ENCODE results near the gene DPP10.
"Not testable (repeated sequence)": the region's sequence is repeated elsewhere in the genome, so short reads cannot be mapped to it uniquely, and the experiment has no call there.

DPP10 gene

DNA sequence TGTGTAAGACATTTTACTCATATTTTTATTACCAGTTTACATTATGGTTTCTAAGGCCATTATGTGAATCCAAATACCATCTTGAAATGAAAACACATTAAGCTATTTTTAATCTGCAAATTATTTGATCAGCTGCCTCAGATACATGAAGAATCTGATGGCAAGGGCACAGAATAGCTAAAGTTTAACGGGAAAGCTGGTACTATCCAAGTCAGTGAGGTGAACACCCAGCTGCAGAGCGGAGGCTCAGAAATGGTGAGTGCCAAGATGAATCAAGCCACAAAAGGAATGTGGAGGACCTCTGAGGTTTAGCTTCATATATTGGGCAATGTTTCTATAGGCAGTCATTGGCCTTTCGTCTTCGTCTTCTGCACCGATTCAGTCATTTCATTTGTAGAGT, 75.1 kb downstream of the DPP10 start:
- no peaks in the 10 kb centered on the region for H3K79me1 ChIP-seq (ENCODE audit: low read length)
- H3K56ac ChIP-seq (ENCODE audit: low read length), result no peak overlapping the region
- no peak overlapping the region for H3K9ac ChIP-seq (ENCODE audit: low read length)
- H2BK120ac ChIP-seq (ENCODE audit: low read depth, low read length), result no peak overlapping the region
- no peak overlapping the region for H4K5ac ChIP-seq (ENCODE audit: low read length)
- no peak for DNase-seq
- H3K4me3 ChIP-seq (ENCODE audit: low read length), result no peak overlapping the region
- no peaks in the 10 kb centered on the region for H3K27me3 ChIP-seq (ENCODE audit: insufficient read depth, low read length, poor library complexity)
- no peaks in the 10 kb centered on the region for H3K4me1 ChIP-seq (ENCODE audit: control insufficient read depth, low read depth, low read length)
- H3K4ac ChIP-seq (ENCODE audit: low read depth, low read length), result no peak overlapping the region
- no peak overlapping the region for H2BK5ac ChIP-seq (ENCODE audit: low read length)
- H2AK5ac ChIP-seq (ENCODE audit: low read length), result no peak overlapping the region
- H3K27ac ChIP-seq (ENCODE audit: low read depth, low read length), result no peak overlapping the region
- no peaks in the 10 kb centered on the region for H3K36me3 ChIP-seq (ENCODE audit: control insufficient read depth, insufficient read depth, low read length)
- WGBS (ENCODE audit: extremely low coverage, insufficient coverage, low lambda C conversion rate), result no CpG with 5 or more reads among the region's 5 CpGs
- H3K79me2 ChIP-seq (ENCODE audit: control insufficient read depth, insufficient read depth, low read length), result no peaks in the 10 kb centered on the region
- no peak overlapping the region for H3K4me2 ChIP-seq (ENCODE audit: low read length)
- H4K8ac ChIP-seq (ENCODE audit: low read depth, low read length), result no peak overlapping the region
- H2BK15ac ChIP-seq (replicated peaks; ENCODE audit: low read depth), result no peak overlapping the region
- no peak overlapping the region for H3K18ac ChIP-seq (ENCODE audit: low read length)
- no peak overlapping the region for H3K23ac ChIP-seq (ENCODE audit: low read length)

GRCh38 chr2:114518738-114519137, 76.3 kb downstream of the DPP10 start:
- H3K4ac ChIP-seq (ENCODE audit: low read depth, low read length), result no peak overlapping the region
- no peak overlapping the region for H2BK120ac ChIP-seq (ENCODE audit: low read depth, low read length)
- H3K27ac ChIP-seq (ENCODE audit: low read depth, low read length), result no peak overlapping the region
- H3K79me1 ChIP-seq (ENCODE audit: low read length), result no peaks in the 10 kb centered on the region
- H3K4me1 ChIP-seq (ENCODE audit: control insufficient read depth, low read depth, low read length), result no peaks in the 10 kb centered on the region
- no peak overlapping the region for H3K4me3 ChIP-seq (ENCODE audit: low read length)
- no peak overlapping the region for H3K23ac ChIP-seq (ENCODE audit: low read length)
- WGBS (ENCODE audit: extremely low coverage, insufficient coverage, low lambda C conversion rate), result no CpG with 5 or more reads among the region's 5 CpGs
- no peak overlapping the region for H2BK5ac ChIP-seq (ENCODE audit: low read length)
- H4K5ac ChIP-seq (ENCODE audit: low read length), result no peak overlapping the region
- H3K18ac ChIP-seq (ENCODE audit: low read length), result no peak overlapping the region
- no peak overlapping the region for H3K56ac ChIP-seq (ENCODE audit: low read length)
- no peaks in the 10 kb centered on the region for H3K36me3 ChIP-seq (ENCODE audit: control insufficient read depth, insufficient read depth, low read length)
- H3K9ac ChIP-seq (ENCODE audit: low read length), result no peak overlapping the region
- H2AK5ac ChIP-seq (ENCODE audit: low read length), result no peak overlapping the region
- DNase-seq, result no peak
- no peak overlapping the region for H2BK15ac ChIP-seq (replicated peaks; ENCODE audit: low read depth)
- H3K27me3 ChIP-seq (ENCODE audit: insufficient read depth, low read length, poor library complexity), result no peaks in the 10 kb centered on the region
- H3K79me2 ChIP-seq (ENCODE audit: control insufficient read depth, insufficient read depth, low read length), result no peaks in the 10 kb centered on the region
- no peak overlapping the region for H3K4me2 ChIP-seq (ENCODE audit: low read length)
- no peak overlapping the region for H4K8ac ChIP-seq (ENCODE audit: low read depth, low read length)

DNA sequence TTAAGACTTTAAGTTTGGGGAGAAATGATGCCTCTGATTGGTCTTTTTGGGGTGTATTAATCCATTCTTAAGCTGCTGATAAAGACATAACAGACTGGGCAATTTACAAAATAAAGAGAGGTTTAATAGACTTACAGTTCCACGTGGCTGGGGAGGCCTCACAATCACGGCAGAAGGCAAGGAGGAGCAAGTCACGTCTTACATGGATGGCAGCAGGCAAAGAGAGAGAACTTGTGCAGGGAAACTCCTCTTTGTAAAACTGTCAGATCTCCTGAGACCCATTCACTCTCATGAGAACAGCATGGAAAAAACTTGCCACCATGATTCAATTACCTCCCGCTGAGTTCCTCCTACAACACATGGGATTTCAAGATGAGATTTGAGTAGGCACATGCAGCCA, 80.2 kb downstream of the DPP10 start:
- DNase-seq; H3K27ac ChIP-seq (ENCODE audit: low read depth, low read length); H2BK5ac ChIP-seq (ENCODE audit: low read length); H3K4me2 ChIP-seq (ENCODE audit: low read length); H2BK15ac ChIP-seq (replicated peaks; ENCODE audit: low read depth); H3K9ac ChIP-seq (ENCODE audit: low read length); H2AK5ac ChIP-seq (ENCODE audit: low read length); H2BK120ac ChIP-seq (ENCODE audit: low read depth, low read length); H3K79me1 ChIP-seq (ENCODE audit: low read length); H3K4ac ChIP-seq (ENCODE audit: low read depth, low read length); H3K79me2 ChIP-seq (ENCODE audit: control insufficient read depth, insufficient read depth, low read length); H3K23ac ChIP-seq (ENCODE audit: low read length); H3K4me1 ChIP-seq (ENCODE audit: control insufficient read depth, low read depth, low read length); H3K4me3 ChIP-seq (ENCODE audit: low read length); H4K5ac ChIP-seq (ENCODE audit: low read length); H3K56ac ChIP-seq (ENCODE audit: low read length); H4K8ac ChIP-seq (ENCODE audit: low read depth, low read length); H3K18ac ChIP-seq (ENCODE audit: low read length); H3K27me3 ChIP-seq (ENCODE audit: insufficient read depth, low read length, poor library complexity); H3K36me3 ChIP-seq (ENCODE audit: control insufficient read depth, insufficient read depth, low read length): not testable (repeated sequence)
- no CpG with 5 or more reads among the region's 4 CpGs for WGBS (ENCODE audit: extremely low coverage, insufficient coverage, low lambda C conversion rate)

GRCh38 chr2:114525955-114526354, 83.5 kb downstream of the DPP10 start:
- Histone ChIP-seq H3K36me3 (ENCODE audit: control insufficient read depth, insufficient read depth, low read length) (no peaks in the 10 kb centered on the region), H3K27me3 (ENCODE audit: insufficient read depth, low read length, poor library complexity) (no peaks in the 10 kb centered on the region), H3K18ac (ENCODE audit: low read length) (no peak overlapping the region), H4K5ac (ENCODE audit: low read length) (no peak overlapping the region), H2BK120ac (ENCODE audit: low read depth, low read length) (no peak overlapping the region), H3K23ac (ENCODE audit: low read length) (no peak overlapping the region), H3K79me1 (ENCODE audit: low read length) (no peaks in the 10 kb centered on the region), H3K4ac (ENCODE audit: low read depth, low read length) (no peak overlapping the region), H3K4me2 (ENCODE audit: low read length) (no peak overlapping the region), H3K4me1 (ENCODE audit: control insufficient read depth, low read depth, low read length) (no peaks in the 10 kb centered on the region), H3K79me2 (ENCODE audit: control insufficient read depth, insufficient read depth, low read length) (no peaks in the 10 kb centered on the region), H3K9ac (ENCODE audit: low read length) (no peak overlapping the region), H2BK5ac (ENCODE audit: low read length) (no peak overlapping the region), H4K8ac (ENCODE audit: low read depth, low read length) (no peak overlapping the region), H3K27ac (ENCODE audit: low read depth, low read length) (no peak overlapping the region), H3K4me3 (ENCODE audit: low read length) (no peak overlapping the region), H2BK15ac (replicated peaks; ENCODE audit: low read depth) (no peak overlapping the region), H3K56ac (ENCODE audit: low read length) (no peak overlapping the region), H2AK5ac (ENCODE audit: low read length) (no peak overlapping the region)
- no peak for DNase-seq
- no CpG with 5 or more reads among the region's 4 CpGs for WGBS (ENCODE audit: extremely low coverage, insufficient coverage, low lambda C conversion rate)

DNA sequence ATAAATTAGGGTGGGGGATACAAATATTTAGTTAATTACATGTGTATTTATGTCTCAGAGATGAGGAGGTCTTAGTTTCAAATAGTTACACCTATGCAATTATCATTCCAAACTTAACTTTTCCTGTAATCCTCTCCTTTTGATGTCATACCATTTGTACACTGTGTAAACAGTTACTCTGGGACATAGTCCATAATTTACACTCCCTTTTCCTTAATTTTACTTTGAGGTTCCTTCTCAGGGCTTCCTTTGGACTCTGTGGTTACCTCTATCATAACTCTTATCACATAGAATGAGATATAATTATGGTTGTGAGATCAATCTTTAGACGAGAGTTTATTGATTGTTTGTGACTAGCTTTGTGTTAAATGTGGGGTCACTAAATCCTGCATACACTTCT, 84.4 kb downstream of the DPP10 start:
- Histone ChIP-seq H2BK5ac (ENCODE audit: low read length) (no peak overlapping the region), H2BK15ac (replicated peaks; ENCODE audit: low read depth) (no peak overlapping the region), H2BK120ac (ENCODE audit: low read depth, low read length) (no peak overlapping the region), H3K4me3 (ENCODE audit: low read length) (no peak overlapping the region), H4K5ac (ENCODE audit: low read length) (no peak overlapping the region), H3K36me3 (ENCODE audit: control insufficient read depth, insufficient read depth, low read length) (no peaks in the 10 kb centered on the region), H3K79me1 (ENCODE audit: low read length) (no peaks in the 10 kb centered on the region), H3K4me2 (ENCODE audit: low read length) (no peak overlapping the region), H3K79me2 (ENCODE audit: control insufficient read depth, insufficient read depth, low read length) (no peaks in the 10 kb centered on the region), H3K4ac (ENCODE audit: low read depth, low read length) (no peak overlapping the region), H3K56ac (ENCODE audit: low read length) (no peak overlapping the region), H3K18ac (ENCODE audit: low read length) (no peak overlapping the region), H3K27me3 (ENCODE audit: insufficient read depth, low read length, poor library complexity) (no peaks in the 10 kb centered on the region), H4K8ac (ENCODE audit: low read depth, low read length) (no peak overlapping the region), H3K23ac (ENCODE audit: low read length) (no peak overlapping the region), H3K4me1 (ENCODE audit: control insufficient read depth, low read depth, low read length) (no peaks in the 10 kb centered on the region), H2AK5ac (ENCODE audit: low read length) (no peak overlapping the region), H3K9ac (ENCODE audit: low read length) (no peak overlapping the region), H3K27ac (ENCODE audit: low read depth, low read length) (no peak overlapping the region)
- no peak for DNase-seq
- no CpG with 5 or more reads among the region's 1 CpG for WGBS (ENCODE audit: extremely low coverage, insufficient coverage, low lambda C conversion rate)

- H3K56ac ChIP-seq (ENCODE audit: low read length), result no peak overlapping the region
- no peak overlapping the region for H3K23ac ChIP-seq (ENCODE audit: low read length)
- no peak overlapping the region for H2AK5ac ChIP-seq (ENCODE audit: low read length)
- no peak overlapping the region for H2BK120ac ChIP-seq (ENCODE audit: low read depth, low read length)
- H3K9ac ChIP-seq (ENCODE audit: low read length), result no peak overlapping the region
- no peaks in the 10 kb centered on the region for H3K79me1 ChIP-seq (ENCODE audit: low read length)
- H3K18ac ChIP-seq (ENCODE audit: low read length), result no peak overlapping the region
- H3K79me2 ChIP-seq (ENCODE audit: control insufficient read depth, insufficient read depth, low read length), result no peaks in the 10 kb centered on the region
- no peak for DNase-seq
- no peak overlapping the region for H4K8ac ChIP-seq (ENCODE audit: low read depth, low read length)
- no peak overlapping the region for H3K27ac ChIP-seq (ENCODE audit: low read depth, low read length)
- no peaks in the 10 kb centered on the region for H3K4me1 ChIP-seq (ENCODE audit: control insufficient read depth, low read depth, low read length)
- H3K4me3 ChIP-seq (ENCODE audit: low read length), result no peak overlapping the region
- no peak overlapping the region for H2BK5ac ChIP-seq (ENCODE audit: low read length)
- no peak overlapping the region for H2BK15ac ChIP-seq (replicated peaks; ENCODE audit: low read depth)
- no peaks in the 10 kb centered on the region for H3K27me3 ChIP-seq (ENCODE audit: insufficient read depth, low read length, poor library complexity)
- WGBS (ENCODE audit: extremely low coverage, insufficient coverage, low lambda C conversion rate), result no CpG with 5 or more reads among the region's 9 CpGs
- H3K4ac ChIP-seq (ENCODE audit: low read depth, low read length), result no peak overlapping the region
- H3K36me3 ChIP-seq (ENCODE audit: control insufficient read depth, insufficient read depth, low read length), result no peaks in the 10 kb centered on the region
- no peak overlapping the region for H4K5ac ChIP-seq (ENCODE audit: low read length)
- no peak overlapping the region for H3K4me2 ChIP-seq (ENCODE audit: low read length)
These were observed 85.0 kb downstream of the DPP10 start for GRCh38 chr2:114527330-114527983.

Data from mesendoderm (in vitro differentiated cells).